B cell (primary cell): Measurements from ENCODE around the gene SPATA21.

ENCODE experiments used
- CTCF ChIP-seq: fragments of 200-600 bp; IDR thresholded peaks from one replicate; pipeline ENCODE4 v1.8.0; 2022; ENCODE audit warnings: antibody characterized with exemption, mild to moderate bottlenecking
- EZH2 ChIP-seq: IDR thresholded peaks from 2 replicates; pipeline ENCODE4 v1.6.1; 2012; ENCODE audit warnings: borderline replicate concordance, low read depth, mild to moderate bottlenecking, moderate library complexity, low read length; ENCODE audit not compliant: insufficient read depth, poor library complexity, severe bottlenecking

GRCh38 chr1:16449666-16450065, 12.4 kb upstream of the SPATA21 start:
- TF ChIP-seq CTCF (no peak), EZH2 (no peak)
